Neuronal stem cell (in vitro differentiated cells): ENCODE measurements around the gene TNS3.

Source experiments
- DNase-seq: peaks from one replicate; pipeline ENCODE4 v3.0.0-alpha.2; 2013; ENCODE audit warnings: low spot score
- H2AFZ ChIP-seq: one replicate; pipeline ENCODE4 v1.6.1; 2013; ENCODE audit warnings: mild to moderate bottlenecking, low read length, inconsistent platforms
- H2AK5ac ChIP-seq: 2 replicates; pipeline ENCODE4 v1.6.1; 2013; ENCODE audit warnings: low read depth, mild to moderate bottlenecking, inconsistent platforms, low read length, moderate library complexity, mixed read lengths
- H2BK120ac ChIP-seq: 2 replicates; pipeline ENCODE4 v1.6.1; 2013; ENCODE audit warnings: low read depth, mild to moderate bottlenecking, inconsistent platforms, low read length, moderate library complexity, mixed read lengths
- H2BK12ac ChIP-seq: one replicate; pipeline ENCODE4 v1.6.1; 2013; ENCODE audit warnings: low read length, inconsistent platforms
- H2BK15ac ChIP-seq: 2 replicates; pipeline ENCODE4 v1.6.1; 2013; ENCODE audit warnings: mild to moderate bottlenecking, low read length, inconsistent platforms, mixed read lengths
- H2BK5ac ChIP-seq: one replicate; pipeline ENCODE4 v1.6.1; 2013; ENCODE audit warnings: inconsistent platforms, mild to moderate bottlenecking, low read length, moderate library complexity
- H3K14ac ChIP-seq: one replicate; pipeline ENCODE4 v1.6.1; 2013; ENCODE audit warnings: low read length, inconsistent platforms
- H3K18ac ChIP-seq: 2 replicates; pipeline ENCODE4 v1.6.1; 2013; ENCODE audit warnings: low read length, inconsistent platforms
- H3K23ac ChIP-seq: 2 replicates; pipeline ENCODE4 v1.6.1; 2013; ENCODE audit warnings: low read depth, mild to moderate bottlenecking, mixed read lengths, low read length, inconsistent platforms; ENCODE audit not compliant: poor library complexity
- H3K27ac ChIP-seq: replicated peaks from 3 replicates; pipeline ENCODE4 v1.5.1; 2013; ENCODE audit warnings: low read length, inconsistent platforms
- H3K27me3 ChIP-seq, 3 experiments: 2 replicates each; pipeline ENCODE4 v1.6.1; 2013; ENCODE audit warnings: low read length in 3 of 3, mild to moderate bottlenecking in 2 of 3, inconsistent platforms in 1 of 3, low read depth in 1 of 3, mixed read lengths in 1 of 3, moderate library complexity in 1 of 3; ENCODE audit not compliant: control insufficient read depth in 3 of 3, insufficient read depth in 3 of 3
- H3K36me3 ChIP-seq, 2 donors: replicated peaks in 1 of 2; 2 replicates each; pipeline ENCODE4 v1.6.1; 2013; ENCODE audit warnings: low read length in 2 of 2; ENCODE audit not compliant: control insufficient read depth in 2 of 2, insufficient read depth in 2 of 2
- H3K4ac ChIP-seq: 2 replicates; pipeline ENCODE4 v1.6.1; 2013; ENCODE audit warnings: inconsistent platforms, mild to moderate bottlenecking, low read length, moderate library complexity
- H3K4me1 ChIP-seq, 2 donors: 1 replicate in 1 of 2; 2 replicates in 1 of 2; pipeline ENCODE4 v1.6.1; 2013; ENCODE audit warnings: low read length in 2 of 2, low read depth in 1 of 2; ENCODE audit not compliant: control insufficient read depth in 2 of 2, insufficient read depth in 1 of 2
- H3K4me2 ChIP-seq: one replicate; pipeline ENCODE4 v1.6.1; 2013; ENCODE audit warnings: mild to moderate bottlenecking, low read length, inconsistent platforms; ENCODE audit not compliant: insufficient read depth, poor library complexity, severe bottlenecking
- H3K4me3 ChIP-seq, 2 donors: 2 replicates each; pipeline ENCODE4 v1.5.1; 2013; ENCODE audit warnings: low read length in 2 of 2, mild to moderate bottlenecking in 2 of 2, inconsistent platforms in 1 of 2, moderate library complexity in 1 of 2
- H3K79me1 ChIP-seq: one replicate; pipeline ENCODE4 v1.6.1; 2013; ENCODE audit warnings: low read depth, mild to moderate bottlenecking, inconsistent platforms, low read length, moderate library complexity
- H3K9ac ChIP-seq: one replicate; pipeline ENCODE4 v1.6.1; 2013; ENCODE audit warnings: mild to moderate bottlenecking, low read depth, low read length, inconsistent platforms; ENCODE audit not compliant: poor library complexity
- H3K9me3 ChIP-seq, 2 donors: replicated peaks in 1 of 2; 2 replicates each; pipeline versions ENCODE3 to v1.6.1; 2013; ENCODE audit warnings: low read length in 2 of 2, mild to moderate bottlenecking in 2 of 2, inconsistent platforms in 1 of 2, low read depth in 1 of 2, mixed read lengths in 1 of 2, moderate library complexity in 1 of 2; ENCODE audit not compliant: control insufficient read depth in 2 of 2, insufficient read depth in 1 of 2
- H4K8ac ChIP-seq: one replicate; pipeline ENCODE4 v1.6.1; 2013; ENCODE audit warnings: low read depth, mild to moderate bottlenecking, inconsistent platforms, low read length, moderate library complexity
- H4K91ac ChIP-seq: one replicate; pipeline ENCODE4 v1.6.1; 2013; ENCODE audit warnings: low read length, low read depth, mild to moderate bottlenecking, inconsistent platforms; ENCODE audit not compliant: poor library complexity
- WGBS, 2 donors: extraction: QIAGEN DNeasy Blood & Tissue Kit; methylation state at CpG; one replicate each; pipeline ENCODE4 v1.1.7; 2013; ENCODE audit warnings: missing lambda C conversion rate in 2 of 2, mixed read lengths in 1 of 2; ENCODE audit not compliant: insufficient read length in 2 of 2, insufficient replicate concordance in 1 of 2; ENCODE audit errors: extremely low coverage in 2 of 2; 5-methylcytosine and 5-hydroxymethylcytosine counted together

TNS3 gene

DNA sequence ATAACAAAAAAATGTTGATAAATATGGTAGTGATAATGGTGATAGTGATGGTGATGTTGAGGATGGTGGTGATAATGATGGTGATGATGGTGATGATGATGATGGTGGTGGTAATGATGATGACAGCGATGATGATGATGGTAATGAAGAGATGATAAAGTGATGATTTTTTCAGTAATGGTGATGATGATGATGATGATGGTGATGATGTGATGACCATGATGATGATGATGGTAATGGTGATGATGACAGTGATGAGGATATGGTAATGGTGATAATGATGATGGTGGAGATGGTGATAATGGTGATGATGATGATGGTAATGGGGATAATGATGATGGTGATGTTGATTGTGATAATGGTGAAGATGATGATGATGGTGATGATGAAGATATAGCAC is 321.6 kb downstream of the TNS3 start:
- 100% methylated on average over 1 of the region's 1 CpG for WGBS, 2 donors

DNA sequence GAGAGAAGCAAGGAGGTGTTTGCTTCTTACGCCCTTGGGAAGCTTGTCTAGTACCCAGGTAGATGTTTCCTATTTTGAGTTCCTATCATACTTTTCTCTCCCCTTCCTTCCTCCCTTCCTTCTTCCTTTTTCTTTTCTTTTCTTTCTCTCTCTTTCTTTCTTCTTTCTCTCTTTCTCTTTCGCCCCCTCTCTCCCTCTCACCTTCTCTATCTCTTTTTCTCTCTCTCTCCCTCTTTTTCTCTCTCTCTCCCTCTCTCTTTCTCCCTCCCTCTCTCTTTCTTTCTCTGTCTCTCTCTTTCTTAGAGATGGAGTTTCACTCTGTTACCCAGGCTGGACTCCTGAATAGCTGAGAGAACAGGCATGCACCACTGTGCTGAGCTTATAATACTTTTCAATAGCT is 322.2 kb downstream of the TNS3 start:
- Histone ChIP-seq H4K91ac (no peak overlapping the region), H3K4me2 (no peak overlapping the region), H3K4ac (no peak overlapping the region), H3K9ac (no peak overlapping the region), H2AK5ac (no peak overlapping the region), H4K8ac (no peak overlapping the region), H2BK12ac (no peak overlapping the region), H3K27ac (no peak overlapping the region), H3K36me3 (no peaks in the 10 kb centered on the region), H2BK120ac (no peak overlapping the region), H3K9me3 (no peaks in the 10 kb centered on the region), H3K27me3 (peaks cover 0 to 16% (median 0%) of the 10 kb centered on the region in 3 experiments), H3K4me3 (no peak overlapping the region), H3K4me1 (no peaks in the 10 kb centered on the region), H3K23ac (no peak overlapping the region), H3K18ac (no peak overlapping the region), H2AFZ (no peak overlapping the region), H3K14ac (no peak overlapping the region), H3K79me1 (no peaks in the 10 kb centered on the region), H2BK15ac (no peak overlapping the region), H2BK5ac (no peak overlapping the region)
- DNase-seq = no peak
- WGBS, 2 donors = 91% methylated on average over 1 of the region's 2 CpGs; no CpG with 5 or more reads in 1 of the 2 donors

More for the DNA sequence above, 321.6 kb downstream of the TNS3 start:
- no peak overlapping the region for H3K23ac ChIP-seq
- H3K14ac ChIP-seq = no peak overlapping the region
- H3K27me3 ChIP-seq = peaks cover 0 to 11% (median 0%) of the 10 kb centered on the region in 3 experiments
- H3K4me3 ChIP-seq = no peak overlapping the region
- no peak overlapping the region for H3K9ac ChIP-seq
- H3K36me3 ChIP-seq = no peaks in the 10 kb centered on the region
- no peak for DNase-seq
- H2BK5ac ChIP-seq = no peak overlapping the region
- no peak overlapping the region for H2AFZ ChIP-seq
- H3K79me1 ChIP-seq = no peaks in the 10 kb centered on the region
- no peak overlapping the region for H3K27ac ChIP-seq
- H3K4me1 ChIP-seq = no peaks in the 10 kb centered on the region
- no peak overlapping the region for H2BK12ac ChIP-seq
- no peak overlapping the region for H4K91ac ChIP-seq
- H3K9me3 ChIP-seq = no peaks in the 10 kb centered on the region
- no peak overlapping the region for H2BK120ac ChIP-seq
- no peak overlapping the region for H2AK5ac ChIP-seq
- H2BK15ac ChIP-seq = no peak overlapping the region
- no peak overlapping the region for H3K4ac ChIP-seq
- H3K4me2 ChIP-seq = no peak overlapping the region
- no peak overlapping the region for H3K18ac ChIP-seq
- no peak overlapping the region for H4K8ac ChIP-seq

DNA sequence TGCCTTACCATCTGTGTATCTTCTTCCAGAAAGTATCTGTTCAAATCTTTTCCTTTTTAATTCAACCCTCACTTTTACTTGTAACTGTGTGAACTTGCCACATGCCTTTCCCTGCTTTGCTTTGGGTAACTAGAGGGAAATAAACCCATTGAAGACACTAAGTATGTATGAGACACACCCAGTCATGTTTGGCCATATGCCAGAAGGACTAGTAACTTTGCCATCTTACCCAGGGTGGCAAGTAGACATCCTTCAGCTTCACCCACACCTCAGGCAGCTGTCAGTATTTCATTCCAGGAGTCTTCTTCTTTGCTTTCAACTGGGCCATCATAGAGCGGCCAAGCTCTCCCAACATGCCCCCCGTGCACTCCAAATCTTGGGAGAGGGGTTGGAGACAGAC is 323.1 kb downstream of the TNS3 start:
- H3K27me3 ChIP-seq = peaks cover 0 to 16% (median 0%) of the 10 kb centered on the region in 3 experiments
- no peak overlapping the region for H3K18ac ChIP-seq
- H4K8ac ChIP-seq = no peak overlapping the region
- no peak overlapping the region for H4K91ac ChIP-seq
- no peaks in the 10 kb centered on the region for H3K79me1 ChIP-seq
- H3K9ac ChIP-seq = no peak overlapping the region
- H3K14ac ChIP-seq = no peak overlapping the region
- H3K4me3 ChIP-seq = no peak overlapping the region
- H2BK5ac ChIP-seq = no peak overlapping the region
- H3K4me1 ChIP-seq = peaks cover under 1% of the 10 kb centered on the region in 2 donors
- no peak overlapping the region for H3K4me2 ChIP-seq
- no peak for DNase-seq
- no peak overlapping the region for H2AFZ ChIP-seq
- H3K9me3 ChIP-seq = no peaks in the 10 kb centered on the region
- H2BK15ac ChIP-seq = no peak overlapping the region
- H2BK12ac ChIP-seq = no peak overlapping the region
- no peak overlapping the region for H3K4ac ChIP-seq
- no CpG with 5 or more reads among the region's 2 CpGs for WGBS, 2 donors
- no peak overlapping the region for H2BK120ac ChIP-seq
- no peak overlapping the region for H2AK5ac ChIP-seq
- no peak overlapping the region for H3K23ac ChIP-seq
- no peaks in the 10 kb centered on the region for H3K36me3 ChIP-seq
- no peak overlapping the region for H3K27ac ChIP-seq

DNA sequence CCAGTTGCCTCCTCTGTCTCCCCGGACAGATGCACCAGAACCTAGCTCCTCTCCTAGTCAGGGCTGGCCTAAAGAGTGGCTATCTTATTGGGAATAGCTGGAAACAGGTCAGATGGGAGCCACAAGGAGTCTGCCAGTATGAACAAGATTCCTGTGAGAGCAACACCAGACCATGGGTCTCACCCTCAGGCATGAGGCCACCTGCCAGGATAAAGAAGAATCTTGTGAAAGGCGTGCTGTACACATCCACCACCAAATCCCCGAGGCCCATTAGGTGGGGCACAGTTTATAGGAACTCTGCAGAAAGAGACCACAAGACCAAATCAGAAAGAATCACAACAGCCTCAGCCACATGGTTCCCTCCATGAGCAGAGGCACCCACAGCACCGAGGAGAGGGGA is 325.9 kb downstream of the TNS3 start:
- H3K79me1 ChIP-seq = no peaks in the 10 kb centered on the region
- H2AFZ ChIP-seq = no peak overlapping the region
- no peak overlapping the region for H3K4ac ChIP-seq
- no peak overlapping the region for H3K9ac ChIP-seq
- peaks cover 0 to 16% (median 0%) of the 10 kb centered on the region in 3 experiments for H3K27me3 ChIP-seq
- H2AK5ac ChIP-seq = no peak overlapping the region
- no peak overlapping the region for H3K27ac ChIP-seq
- H3K9me3 ChIP-seq = no peaks in the 10 kb centered on the region
- no peak overlapping the region for H2BK15ac ChIP-seq
- no peak for DNase-seq
- H3K23ac ChIP-seq = no peak overlapping the region
- H3K4me2 ChIP-seq = no peak overlapping the region
- H3K18ac ChIP-seq = no peak overlapping the region
- no peak overlapping the region for H3K14ac ChIP-seq
- H2BK120ac ChIP-seq = no peak overlapping the region
- no peaks in the 10 kb centered on the region for H3K36me3 ChIP-seq
- H3K4me1 ChIP-seq = peaks cover 3 to 7% of the 10 kb centered on the region in 2 donors
- no peak overlapping the region for H4K8ac ChIP-seq
- no peak overlapping the region for H4K91ac ChIP-seq
- no peak overlapping the region for H2BK5ac ChIP-seq
- H3K4me3 ChIP-seq = no peak overlapping the region
- H2BK12ac ChIP-seq = no peak overlapping the region
- no CpG with 5 or more reads among the region's 4 CpGs for WGBS, 2 donors
